Measurements from ENCODE around the gene ZNF479.
"Not testable (repeated sequence)": the region's sequence is repeated elsewhere in the genome, so short reads cannot be mapped to it uniquely, and the experiment has no call there.

Gene ZNF479

DNA sequence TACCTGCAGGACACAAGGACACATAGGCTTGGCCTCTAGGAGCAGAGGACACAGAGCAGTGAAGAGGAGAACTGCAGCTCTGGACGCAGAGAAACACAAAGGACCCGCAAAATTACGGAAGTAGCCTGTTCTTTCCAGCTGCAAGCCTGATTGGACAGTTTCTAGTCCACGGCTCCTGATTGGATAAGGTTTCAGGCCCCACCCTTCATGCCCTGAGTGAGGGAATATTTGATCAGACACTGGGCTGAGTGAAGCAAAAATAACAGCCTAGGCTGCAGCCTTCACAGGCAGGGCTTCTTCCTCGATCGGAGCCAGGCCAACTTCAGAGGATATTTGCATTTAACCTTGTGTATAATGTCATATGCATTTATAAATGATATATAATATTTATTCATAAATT is at the start of gene ZNF479:
ZNF479 (minus strand) TSS at position 101 of the 400 bp plus-strand sequence. CDS start 112 bp downstream, outside the sequence.
- H3K27me3 ChIP-seq; H3K4me1 ChIP-seq (ENCODE audit: control insufficient read depth in 1 of 2, insufficient read depth in 1 of 2, low read depth in 1 of 2, low read length in 1 of 2); H3K36me3 ChIP-seq; H3K9me3 ChIP-seq; H3K4me3 ChIP-seq (ENCODE audit: low read depth in 1 of 2, low read length in 1 of 2); H3K27ac ChIP-seq: not testable (repeated sequence)

- Histone ChIP-seq H3K4me1 (ENCODE audit: control insufficient read depth in 1 of 2, insufficient read depth in 1 of 2, low read depth in 1 of 2, low read length in 1 of 2) (no peaks in the 10 kb centered on the region), H3K9me3 (peaks cover 19% of the 10 kb centered on the region), H3K27me3 (no peaks in the 10 kb centered on the region), H3K4me3 (ENCODE audit: low read depth in 1 of 2, low read length in 1 of 2) (no peak overlapping the region), H3K36me3 (no peaks in the 10 kb centered on the region), H3K27ac (no peak overlapping the region)
- no peak for TF ChIP-seq CTCF (IDR thresholded peaks at IDR 0.05)
Measured at GRCh38 chr7:57182031-57182430, 49.8 kb upstream of the ZNF479 start.

DNA sequence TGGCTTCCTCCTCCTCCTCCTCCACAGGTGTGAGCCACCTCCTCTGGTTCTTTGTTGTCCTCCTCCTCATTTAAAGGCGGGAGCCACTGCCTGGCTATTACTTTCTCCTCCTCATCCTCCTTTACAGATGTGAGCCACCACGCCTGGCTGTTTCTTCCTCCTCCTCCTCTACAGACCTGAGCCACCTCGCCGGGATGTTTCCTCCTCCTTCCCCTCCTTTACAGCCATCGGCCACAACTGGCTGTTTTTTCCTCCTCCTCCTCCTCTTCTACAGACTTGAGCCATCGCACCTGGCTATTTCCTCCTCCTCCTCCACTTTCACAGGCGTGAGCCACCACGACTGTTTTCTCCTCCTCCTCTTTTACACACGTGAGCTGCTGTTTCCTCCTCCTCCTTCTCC is 49.0 kb upstream of the ZNF479 start:
- Histone ChIP-seq H3K27ac (no peak overlapping the region), H3K4me1 (ENCODE audit: control insufficient read depth in 1 of 2, insufficient read depth in 1 of 2, low read depth in 1 of 2, low read length in 1 of 2) (no peaks in the 10 kb centered on the region), H3K27me3 (no peaks in the 10 kb centered on the region), H3K9me3 (peaks cover 22% of the 10 kb centered on the region), H3K36me3 (no peaks in the 10 kb centered on the region), H3K4me3 (ENCODE audit: low read depth in 1 of 2, low read length in 1 of 2) (no peak overlapping the region)
- TF ChIP-seq CTCF (IDR thresholded peaks at IDR 0.05): no peak

DNA sequence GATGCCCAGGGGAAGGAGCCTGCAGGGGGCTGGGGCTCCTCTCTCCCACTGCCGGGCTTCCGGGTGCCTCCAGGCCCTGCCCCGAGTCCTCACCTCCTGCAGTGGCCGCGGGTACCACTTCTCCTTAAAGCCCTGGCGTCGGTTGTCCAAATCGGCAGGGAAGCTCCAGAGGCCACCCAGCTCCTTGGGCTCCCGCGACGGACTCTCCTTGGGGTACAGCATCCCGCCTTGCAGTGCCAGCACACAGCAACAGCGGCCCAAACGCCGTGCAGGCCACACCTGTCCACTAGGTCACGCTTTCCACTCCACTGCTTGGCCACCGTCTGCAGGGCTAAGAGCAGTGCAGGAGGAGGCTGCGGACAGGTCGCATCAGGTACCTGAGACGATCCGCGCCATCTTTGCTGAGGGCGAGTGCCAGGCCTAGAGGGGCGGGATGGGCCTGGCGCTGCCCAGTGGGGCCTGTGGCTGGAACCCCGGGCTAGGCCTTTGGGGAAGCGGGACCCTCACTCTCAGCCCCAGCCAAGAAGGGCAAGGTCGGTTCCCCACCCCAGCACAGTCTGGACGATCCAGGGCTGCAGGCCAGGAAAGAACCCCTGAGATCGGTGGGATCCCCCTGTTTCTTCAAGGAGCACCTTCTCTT is 47.7 kb upstream of the ZNF479 start:
- Histone ChIP-seq H3K36me3 (no peaks in the 10 kb centered on the region), H3K4me3 (ENCODE audit: low read depth in 1 of 2, low read length in 1 of 2) (no peak overlapping the region), H3K9me3 (peaks cover 22% of the 10 kb centered on the region), H3K27me3 (no peaks in the 10 kb centered on the region), H3K4me1 (ENCODE audit: control insufficient read depth in 1 of 2, insufficient read depth in 1 of 2, low read depth in 1 of 2, low read length in 1 of 2) (no peaks in the 10 kb centered on the region), H3K27ac (no peak overlapping the region)
- no peak for TF ChIP-seq CTCF (IDR thresholded peaks at IDR 0.05)

GRCh38 chr7:57178768-57179139 is 46.5 kb upstream of the ZNF479 start:
- Histone ChIP-seq H3K9me3 (peaks cover 22% of the 10 kb centered on the region), H3K4me3 (ENCODE audit: low read depth in 1 of 2, low read length in 1 of 2) (no peak overlapping the region), H3K27me3 (no peaks in the 10 kb centered on the region), H3K4me1 (ENCODE audit: control insufficient read depth in 1 of 2, insufficient read depth in 1 of 2, low read depth in 1 of 2, low read length in 1 of 2) (no peaks in the 10 kb centered on the region), H3K27ac (no peak overlapping the region), H3K36me3 (no peaks in the 10 kb centered on the region)
- no peak for TF ChIP-seq CTCF (IDR thresholded peaks at IDR 0.05)

DNA sequence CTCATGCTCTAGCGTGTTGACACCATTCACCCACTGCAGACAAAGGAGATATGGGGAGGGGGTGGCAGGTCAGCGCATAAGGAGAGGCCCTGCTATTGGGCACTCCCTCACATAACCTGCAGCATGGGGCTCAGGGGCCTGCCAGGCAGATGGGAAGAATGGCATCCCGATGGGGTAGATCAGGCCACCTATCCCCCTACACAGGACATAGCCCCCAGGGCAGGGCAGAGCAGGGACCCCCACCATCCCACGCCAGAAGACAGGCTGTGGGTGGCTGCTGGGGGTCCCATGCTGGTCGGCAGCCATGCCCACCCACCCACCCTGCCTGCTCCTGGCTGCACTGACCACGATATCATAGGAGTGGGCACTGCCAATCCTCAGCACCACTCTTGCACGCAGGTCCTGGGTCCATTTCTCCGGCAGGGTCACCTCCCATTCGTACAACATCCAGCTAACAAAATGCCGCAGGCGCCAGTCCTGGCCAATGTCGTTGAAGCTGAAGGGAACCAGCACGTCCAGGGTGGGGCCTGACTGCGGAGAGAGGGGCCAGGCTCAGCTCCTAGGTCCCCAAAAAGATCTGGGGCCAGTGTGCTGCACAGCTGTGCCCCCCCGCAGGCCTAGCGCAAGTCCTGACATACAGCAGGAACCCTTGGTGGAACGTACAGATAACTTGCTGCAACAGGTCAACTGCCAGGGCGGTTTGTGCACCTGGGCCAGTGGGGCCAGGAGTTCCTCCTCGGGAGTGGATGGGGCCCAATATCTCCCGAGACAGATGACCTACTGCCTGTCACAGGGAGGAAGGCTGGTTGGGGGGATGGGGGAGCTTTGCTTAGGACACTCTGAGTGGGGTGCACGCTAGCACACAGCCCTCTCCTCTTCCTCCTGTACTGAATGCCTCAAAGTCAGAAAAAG is 45.9 kb upstream of the ZNF479 start:
- Histone ChIP-seq H3K9me3 (peaks cover 22% of the 10 kb centered on the region), H3K4me3 (ENCODE audit: low read depth in 1 of 2, low read length in 1 of 2) (no peak overlapping the region), H3K36me3 (no peaks in the 10 kb centered on the region), H3K27ac (no peak overlapping the region), H3K4me1 (ENCODE audit: control insufficient read depth in 1 of 2, insufficient read depth in 1 of 2, low read depth in 1 of 2, low read length in 1 of 2) (no peaks in the 10 kb centered on the region), H3K27me3 (no peaks in the 10 kb centered on the region)
- TF ChIP-seq CTCF (IDR thresholded peaks at IDR 0.05): no peak

All from neutrophil (primary cell).